IMR-90 (cell line): ENCODE data around the gene CCDC85B. TPM values are rescaled to one million over a fixed set of nuclear protein-coding genes. Genes with fewer than 3 reads are reported as not detected.

Experiments
- ATAC-seq: fragments of 200-7000 bp; cut with Tn5 transposase; 2 replicates; pipeline ENCODE4 v1.9.1; 2020; ENCODE audit warnings: low read depth, mild to moderate bottlenecking, moderate library complexity
- BruUV-seq: library from RNA; stranded (reverse); fragments of 400-500 nt; replicated peaks from 2 replicates; lab custom pipeline; 2021; lab: Mats Ljungman, UMichigan
- CTCF ChIA-PET: fragments of 300-600 bp; formaldehyde crosslinking; extraction: SDS; loops from one replicate; lab custom pipeline; 2021; ENCODE audit warnings: antibody characterized with exemption; lab: Yijun Ruan, JAX
- POLR2A ChIA-PET: fragments of 300-600 bp; sonication (Branson Sonifier 250); formaldehyde crosslinking; loops from one replicate; lab custom pipeline; 2022; ENCODE audit warnings: antibody characterized with exemption; ENCODE audit not compliant: unreplicated experiment; lab: Charles Lee
- DNase-seq: peaks from one replicate; pipeline ENCODE4 v3.0.0; 2013
- H2AFZ ChIP-seq: replicated peaks from 2 replicates; pipeline ENCODE3; 2013; ENCODE audit warnings: low read length, mild to moderate bottlenecking; ENCODE audit not compliant: poor library complexity
- H2AK5ac ChIP-seq: 2 replicates; pipeline ENCODE4 v1.6.1; 2013; ENCODE audit warnings: low read depth, low read length, inconsistent platforms
- H2AK9ac ChIP-seq: replicated peaks from 2 replicates; pipeline ENCODE3; 2013; ENCODE audit warnings: mild to moderate bottlenecking, low read depth, low read length, moderate library complexity; ENCODE audit not compliant: poor library complexity
- H2BK120ac ChIP-seq: 2 replicates; pipeline ENCODE4 v1.6.1; 2013; ENCODE audit warnings: low read depth, low read length, inconsistent platforms
- H2BK15ac ChIP-seq: 3 replicates; pipeline ENCODE4 v1.6.1; 2013; ENCODE audit warnings: low read depth, low read length, inconsistent platforms
- H2BK20ac ChIP-seq: 2 replicates; pipeline ENCODE4 v1.6.1; 2013; ENCODE audit warnings: low read depth, mild to moderate bottlenecking, inconsistent platforms, low read length, moderate library complexity
- H2BK5ac ChIP-seq: 2 replicates; pipeline ENCODE4 v1.6.1; 2013; ENCODE audit warnings: mild to moderate bottlenecking, low read depth, low read length, inconsistent platforms; ENCODE audit not compliant: poor library complexity, severe bottlenecking
- H3K14ac ChIP-seq: replicated peaks from 2 replicates; pipeline ENCODE4 v1.6.1; 2013; ENCODE audit warnings: low read depth, low read length, inconsistent platforms
- H3K18ac ChIP-seq: 2 replicates; pipeline ENCODE4 v1.6.1; 2013; ENCODE audit warnings: low read depth, low read length, control low read depth
- H3K23ac ChIP-seq: 2 replicates; pipeline ENCODE4 v1.6.1; 2013; ENCODE audit warnings: low read depth, low read length, inconsistent platforms
- H3K27ac ChIP-seq: 2 replicates; pipeline ENCODE4 v1.5.1; 2013; ENCODE audit warnings: mild to moderate bottlenecking, control low read depth, low read length; ENCODE audit not compliant: insufficient read depth
- H3K27me3 ChIP-seq: 2 replicates; pipeline ENCODE4 v1.6.1; 2013; ENCODE audit warnings: low read length; ENCODE audit not compliant: control insufficient read depth, insufficient read depth
- H3K36me3 ChIP-seq: 2 replicates; pipeline ENCODE4 v1.6.1; 2013; ENCODE audit warnings: low read length, mixed read lengths; ENCODE audit not compliant: control insufficient read depth, insufficient read depth
- H3K4ac ChIP-seq: 2 replicates; pipeline ENCODE4 v1.6.1; 2013; ENCODE audit warnings: low read depth, low read length, inconsistent platforms
- H3K4me1 ChIP-seq: 2 replicates; pipeline ENCODE4 v1.6.1; 2013; ENCODE audit warnings: low read length, mixed read lengths; ENCODE audit not compliant: control insufficient read depth, insufficient read depth
- H3K4me2 ChIP-seq: 2 replicates; pipeline ENCODE4 v1.6.1; 2013; ENCODE audit warnings: low read depth, mild to moderate bottlenecking, control low read depth, low read length, moderate library complexity
- H3K4me3 ChIP-seq: 2 replicates; pipeline ENCODE4 v1.5.1; 2013; ENCODE audit warnings: low read depth, mild to moderate bottlenecking, control low read depth, low read length, moderate library complexity; ENCODE audit not compliant: insufficient read depth
- H3K56ac ChIP-seq: 2 replicates; pipeline ENCODE4 v1.6.1; 2013; ENCODE audit warnings: low read length, inconsistent platforms; ENCODE audit not compliant: insufficient read depth; ENCODE audit errors: extremely low read depth
- H3K79me1 ChIP-seq, 2 experiments: 2 replicates each; pipeline ENCODE4 v1.6.1; 2013; ENCODE audit warnings: low read length in 2 of 2, inconsistent platforms in 1 of 2, low read depth in 1 of 2
- H3K9ac ChIP-seq: 2 replicates; pipeline ENCODE4 v1.6.1; 2013; ENCODE audit warnings: low read depth, low read length, control low read depth
- H3K9me1 ChIP-seq: 2 replicates; pipeline ENCODE4 v1.6.1; 2013; ENCODE audit warnings: low read length, inconsistent platforms; ENCODE audit not compliant: insufficient read depth
- H3K9me3 ChIP-seq: 2 replicates; pipeline ENCODE4 v1.6.1; 2013; ENCODE audit warnings: low read length; ENCODE audit not compliant: control insufficient read depth, insufficient read depth
- H4K20me1 ChIP-seq: 2 replicates; pipeline ENCODE4 v1.6.1; 2013; ENCODE audit warnings: low read length, inconsistent platforms; ENCODE audit not compliant: insufficient read depth
- H4K5ac ChIP-seq: 2 replicates; pipeline ENCODE4 v1.6.1; 2013; ENCODE audit warnings: mild to moderate bottlenecking, low read depth, low read length, control low read depth
- H4K8ac ChIP-seq, 2 experiments: 2 replicates each; pipeline ENCODE4 v1.6.1; 2013; ENCODE audit warnings: low read depth in 2 of 2, low read length in 2 of 2, control low read depth in 1 of 2, inconsistent platforms in 1 of 2
- H4K91ac ChIP-seq: 2 replicates; pipeline ENCODE4 v1.6.1; 2013; ENCODE audit warnings: low read depth, low read length, inconsistent platforms; ENCODE audit not compliant: insufficient read depth
- FOS ChIP-seq: fragments of 150-350 bp; IDR thresholded peaks from 2 replicates; pipeline ENCODE4 v1.6.1; 2016; ENCODE audit warnings: low read depth, low read length
- RAD21 ChIP-seq: IDR thresholded peaks from 2 replicates; pipeline ENCODE4 v1.6.1; 2012; ENCODE audit warnings: low read length, improper control_type of control experiment
- RFX5 ChIP-seq: IDR thresholded peaks from 2 replicates; pipeline ENCODE4 v1.8.0; 2012; ENCODE audit warnings: low read depth, mild to moderate bottlenecking, low read length, moderate library complexity
- WGBS, 2 experiments: methylation state at CpG; one replicate each; pipeline versions ENCODE4 v1.1.5 to v1.1.7; 2013; ENCODE audit warnings: missing lambda C conversion rate in 2 of 2; ENCODE audit not compliant: insufficient read length in 1 of 2; ENCODE audit errors: extremely low coverage in 2 of 2; 5-methylcytosine and 5-hydroxymethylcytosine counted together
- dilution Hi-C: fragments of 300-500 bp; cut with HindIII; formaldehyde crosslinking; loops from one replicate; pipeline ENCODE4 v1.14.3; 2018; ENCODE audit warnings: low sequenced_read_pairs; ENCODE audit not compliant: unreplicated experiment
- in situ Hi-C: fragments of 300-500 bp; cut with MboI; formaldehyde crosslinking; loops from 3 replicates; pipeline ENCODE4 v1.14.3; 2019; ENCODE audit warnings: low sequenced_read_pairs, inconsistent platforms, mixed read lengths
- intact Hi-C: fragments of 100-400 bp; cut with micrococcal nuclease; formaldehyde crosslinking; loops from 2 replicates; pipeline ENCODE4 v1.10.0; 2022
- polyA plus RNA-seq, 3 experiments: library from polyadenylated mRNA; depleted of rRNA; stranded (reverse); fragments of >200 nt; gene quantifications; 2 replicates each; pipeline ENCODE4 v1.2.3, GENCODE V29; 2012; ENCODE audit warnings: low replicate concordance in 1 of 3
- total RNA-seq: library from RNA; depleted of rRNA; stranded (reverse); fragments of >200 nt; gene quantifications from 2 replicates; pipeline ENCODE4 v1.2.3, GENCODE V29; 2012

Gene CCDC85B
- total and polyA plus RNA-seq, 2 of the 4 experiments (the other 2 are of a cell fraction) = 17.6 to 35.4 TPM

DNA sequence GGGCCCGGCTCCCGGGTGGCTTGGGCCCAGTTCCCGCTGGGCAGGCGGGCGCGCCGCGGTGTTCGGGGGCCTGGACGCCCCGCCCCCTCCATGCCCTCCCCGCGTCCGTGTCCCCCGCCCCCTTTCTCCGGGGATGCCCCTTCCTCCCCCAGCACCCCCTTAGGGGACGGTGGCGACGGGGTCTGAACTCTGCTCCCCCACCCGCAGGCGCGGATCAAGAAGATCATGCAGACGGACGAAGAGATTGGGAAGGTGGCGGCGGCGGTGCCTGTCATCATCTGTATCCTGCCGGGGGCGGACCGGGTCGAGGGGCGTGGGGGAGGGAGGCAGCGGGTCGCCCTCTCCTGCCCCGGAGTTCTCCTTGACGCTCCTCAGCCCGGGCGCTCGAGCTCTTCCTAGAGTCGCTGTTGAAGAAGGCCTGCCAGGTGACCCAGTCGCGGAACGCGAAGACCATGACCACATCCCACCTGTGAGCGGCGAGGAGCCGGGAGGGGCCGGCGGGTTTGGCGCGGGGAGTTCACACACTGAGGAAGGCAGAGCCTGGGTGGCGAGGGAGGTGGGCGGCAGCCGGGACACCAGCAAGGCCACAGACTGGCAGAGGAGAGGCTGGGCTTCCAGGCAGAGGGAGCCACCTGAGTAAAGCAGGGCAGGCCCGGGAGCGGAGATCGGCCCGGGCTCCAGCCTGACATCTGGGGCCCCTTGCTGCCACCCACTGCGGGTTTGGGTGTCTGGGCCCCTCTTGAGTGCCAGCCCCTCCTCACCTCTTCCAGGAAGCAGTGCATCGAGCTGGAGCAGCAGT is 29.3 kb downstream of the CCDC85B start:
- in situ Hi-C loops (no loop called here), dilution Hi-C loops (no loop called here), intact Hi-C loops (loop anchor here (5.0 kb wide), 1 partner anchor 43 kb away; the partner anchor contains the start of gene SART1)
- Histone ChIP-seq H2BK5ac (peak overlapping the region; percentile 85), H3K23ac (peak overlapping the region; percentile 62; the same call in 1 of the 2 replicates), H3K9ac (peak overlapping the region; percentile 78), H3K79me1 (peaks cover 15 to 51% of the 10 kb centered on the region in 2 experiments), H2AK9ac (peak overlapping the region; percentile 98), H3K9me1 (peaks cover 23% of the 10 kb centered on the region), H2BK15ac (no peak overlapping the region; the same call in 2 of the 3 replicates), H3K4me3 (peak overlapping the region; percentile 91), H3K18ac (no peak overlapping the region), H3K4me2 (peak overlapping the region; percentile 84), H3K4me1 (peaks cover 38% of the 10 kb centered on the region), H2AFZ (peak overlapping the region; percentile 94), H2BK120ac (peak overlapping the region; percentile 58; the same call in 1 of the 2 replicates), H3K14ac (peak overlapping the region; percentile 70), H3K27ac (peak overlapping the region; percentile 93), H4K91ac (peak overlapping the region; percentile 51), H3K27me3 (no peaks in the 10 kb centered on the region), H3K4ac (peak overlapping the region; percentile 73), H3K56ac (peak overlapping the region; percentile 55), H2AK5ac (peak overlapping the region; percentile 66), H3K36me3 (peaks cover 37% of the 10 kb centered on the region), H4K8ac (peak overlapping the region in 1 of 2 experiments; percentile 57; a peak in 1 of 4 replicates), H3K9me3 (no peaks in the 10 kb centered on the region), H4K5ac (no peak overlapping the region), H2BK20ac (no peak overlapping the region), H4K20me1 (peaks cover 11% of the 10 kb centered on the region)
- no peak for TF ChIP-seq FOS
- no peak for TF ChIP-seq RFX5
- 0 out of 2 replicates have a peak, but pooled peaks have one; percentile 1 for TF ChIP-seq RAD21
- ChIA-PET POLR2A (no interaction called here), CTCF (no interaction called here)
- WGBS, 2 experiments = 1% methylated on average over 19 of the region's 60 CpGs; no CpG with 5 or more reads in 1 of the 2 experiments
- no peak for DNase-seq
- TSS peak; percentile 76 for BruUV-seq
- peak; percentile 21 for ATAC-seq
